ENCODE data around the gene ZNF195. TPM values are rescaled to one million over a fixed set of nuclear protein-coding genes. Genes with fewer than 3 reads are reported as not detected.

Gene ZNF195
- total and polyA plus RNA-seq, 12 donors, result 6.4 to 14.2 (median 11.1) TPM

DNA sequence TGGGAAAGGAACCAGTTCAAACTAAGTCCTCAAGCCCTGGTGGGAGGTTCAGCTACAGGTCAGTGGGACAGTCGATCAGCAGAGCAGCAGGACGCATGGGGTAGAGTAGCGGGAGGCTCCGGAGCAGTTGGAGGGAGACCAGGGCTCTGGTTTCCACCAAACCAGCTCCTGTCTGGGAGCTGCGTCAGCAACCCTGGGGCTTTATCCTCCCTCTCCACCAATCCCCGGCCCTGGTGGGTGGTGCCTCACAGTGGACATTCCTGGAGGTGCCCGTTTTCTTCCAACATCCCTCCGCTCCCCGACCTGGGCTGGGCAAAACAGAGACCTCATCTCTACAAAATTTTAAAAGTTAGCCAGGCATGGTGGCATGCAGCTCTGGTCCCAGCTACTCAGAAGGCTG, 32.4 kb downstream of the ZNF195 start:
- ATAC-seq (no peak), DNase-seq (no peak)
- no peaks in the 10 kb centered on the region for H3K4me1 ChIP-seq
- H3K36me3 ChIP-seq, result no peaks in the 10 kb centered on the region
- H3K27me3 ChIP-seq, result peaks cover 0 to 21% (median 7%) of the 10 kb centered on the region in 7 donors
- no peak overlapping the region for H3K27ac ChIP-seq
- intact Hi-C loops (cut with DNase I), result loop anchor here in 5 of 10 donors (5.0 to 10.0 kb wide), 2 partner anchors 58 to 61 kb away; no protein-coding TSS in a partner anchor
- 89 to 93% methylated on average over 9 of the region's 9 CpGs for WGBS, 2 donors
- peaks cover 0 to 33% (median 7%) of the 10 kb centered on the region in 11 donors for H3K9me3 ChIP-seq
- TF ChIP-seq, protein P1, sequence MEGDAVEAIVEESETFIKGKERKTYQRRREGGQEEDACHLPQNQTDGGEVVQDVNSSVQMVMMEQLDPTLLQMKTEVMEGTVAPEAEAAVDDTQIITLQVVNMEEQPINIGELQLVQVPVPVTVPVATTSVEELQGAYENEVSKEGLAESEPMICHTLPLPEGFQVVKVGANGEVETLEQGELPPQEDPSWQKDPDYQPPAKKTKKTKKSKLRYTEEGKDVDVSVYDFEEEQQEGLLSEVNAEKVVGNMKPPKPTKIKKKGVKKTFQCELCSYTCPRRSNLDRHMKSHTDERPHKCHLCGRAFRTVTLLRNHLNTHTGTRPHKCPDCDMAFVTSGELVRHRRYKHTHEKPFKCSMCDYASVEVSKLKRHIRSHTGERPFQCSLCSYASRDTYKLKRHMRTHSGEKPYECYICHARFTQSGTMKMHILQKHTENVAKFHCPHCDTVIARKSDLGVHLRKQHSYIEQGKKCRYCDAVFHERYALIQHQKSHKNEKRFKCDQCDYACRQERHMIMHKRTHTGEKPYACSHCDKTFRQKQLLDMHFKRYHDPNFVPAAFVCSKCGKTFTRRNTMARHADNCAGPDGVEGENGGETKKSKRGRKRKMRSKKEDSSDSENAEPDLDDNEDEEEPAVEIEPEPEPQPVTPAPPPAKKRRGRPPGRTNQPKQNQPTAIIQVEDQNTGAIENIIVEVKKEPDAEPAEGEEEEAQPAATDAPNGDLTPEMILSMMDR (IDR thresholded peaks at IDR 0.05), result no peak
- H3K4me3 ChIP-seq, result no peak overlapping the region

DNA sequence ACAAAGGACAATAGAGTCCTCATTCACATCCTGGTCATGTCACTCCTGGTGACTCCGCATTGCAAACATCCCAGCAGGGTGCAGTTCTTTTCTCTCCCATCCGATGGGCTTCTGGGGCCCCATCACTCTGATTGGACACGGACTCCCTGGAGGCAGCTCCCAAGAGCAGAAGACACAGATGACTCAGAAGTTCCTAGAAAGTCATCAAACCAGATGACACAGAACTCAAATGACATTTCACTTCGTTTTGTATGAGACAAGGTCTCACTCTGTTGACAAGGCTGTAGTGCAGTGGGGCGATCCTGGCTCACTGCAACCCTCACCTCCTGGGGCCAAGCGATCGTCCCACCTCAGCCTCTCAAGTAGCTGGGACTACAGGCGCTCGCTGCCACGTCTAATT, 33.2 kb downstream of the ZNF195 start:
- H3K36me3 ChIP-seq, result no peaks in the 10 kb centered on the region
- H3K27me3 ChIP-seq, result peaks cover 0 to 29% (median 11%) of the 10 kb centered on the region in 7 donors
- whole genome bisulfite sequencing, 2 donors, result 82 to 83% methylated on average over 10 of the region's 10 CpGs
- H3K9me3 ChIP-seq, result peaks cover 0 to 33% (median 7%) of the 10 kb centered on the region in 11 donors
- H3K4me1 ChIP-seq, result no peaks in the 10 kb centered on the region
- intact Hi-C loops (cut with DNase I), result loop anchor here in 5 of 10 donors (5.0 to 10.0 kb wide), 2 partner anchors 59 to 62 kb away; no protein-coding TSS in a partner anchor
- no peak overlapping the region for H3K27ac ChIP-seq
- TF ChIP-seq, protein P1 (IDR thresholded peaks at IDR 0.05), result no peak
- no peak overlapping the region for H3K4me3 ChIP-seq
- ATAC-seq (no peak), DNase-seq (no peak)

DNA sequence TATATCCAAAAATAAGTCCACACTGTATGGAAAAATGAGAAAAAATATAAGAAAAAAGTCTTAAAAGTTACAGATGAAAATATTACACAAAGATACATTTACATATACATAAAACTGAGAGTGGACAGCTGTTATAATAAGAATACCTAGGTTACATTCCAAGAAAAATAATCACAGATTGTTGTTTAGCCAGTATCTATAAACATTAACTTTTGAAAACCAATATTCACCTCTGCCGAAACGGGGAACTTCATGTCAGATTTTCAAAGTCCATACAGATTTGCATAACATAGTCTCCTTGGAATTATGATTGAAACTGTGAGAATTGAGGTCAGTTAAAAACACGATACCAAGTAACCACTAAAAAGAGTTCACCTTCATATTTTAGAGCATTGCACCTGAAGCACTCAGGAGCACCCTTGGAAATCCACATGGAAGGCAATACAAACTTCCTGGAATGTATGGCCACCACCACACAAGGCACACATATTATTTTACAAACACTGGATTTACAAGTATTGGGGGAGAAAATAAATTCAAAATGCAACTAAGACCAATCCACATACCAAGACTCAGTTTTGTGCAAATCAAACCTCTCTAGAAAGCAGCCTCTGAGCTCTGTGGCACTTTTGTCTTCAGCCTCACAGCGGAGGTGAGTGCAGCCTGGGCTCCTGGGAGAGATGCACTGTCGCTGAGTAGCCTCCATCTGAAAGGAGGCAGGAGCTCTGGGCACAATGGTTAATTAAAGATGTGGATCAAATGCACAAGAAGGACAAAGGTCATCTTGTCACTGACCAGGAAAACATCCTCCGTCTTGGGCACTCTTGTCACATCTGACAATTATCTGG, 34.4 kb downstream of the ZNF195 start:
- H3K27me3 ChIP-seq, result peaks cover 0 to 38% (median 12%) of the 10 kb centered on the region in 7 donors
- H3K27ac ChIP-seq, result no peak overlapping the region
- peaks cover 0 to 31% (median 7%) of the 10 kb centered on the region in 11 donors for H3K9me3 ChIP-seq
- TF ChIP-seq, protein P1 (IDR thresholded peaks at IDR 0.05), result no peak
- WGBS, 2 donors, result 74 to 80% methylated on average over 6 of the region's 6 CpGs
- no peaks in the 10 kb centered on the region for H3K36me3 ChIP-seq
- intact Hi-C loops (cut with DNase I), result loop anchor here in 5 of 10 donors (5.0 to 10.0 kb wide), 2 partner anchors 60 to 63 kb away; no protein-coding TSS in a partner anchor
- H3K4me1 ChIP-seq, result no peaks in the 10 kb centered on the region
- no peak for ATAC-seq
- H3K4me3 ChIP-seq, result no peak overlapping the region
- DNase-seq, result no peak

DNA sequence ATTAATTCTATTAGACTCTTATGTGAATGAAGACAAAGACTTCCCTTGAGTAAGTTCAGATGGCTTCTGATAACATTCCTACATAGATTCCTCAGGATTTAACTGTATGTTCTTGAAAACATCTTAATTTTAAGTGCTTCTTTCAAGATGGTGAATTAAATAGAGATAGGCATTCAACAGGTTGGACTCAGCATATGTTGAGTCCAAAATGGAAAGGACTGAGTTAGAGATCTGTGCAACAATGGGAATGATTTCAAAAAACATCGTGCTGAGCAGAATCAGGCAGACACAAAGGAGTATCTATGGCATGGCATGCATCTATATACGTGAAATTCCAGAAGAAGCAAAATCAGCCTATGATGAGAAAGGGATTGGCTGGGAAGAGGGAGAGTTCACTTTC, 36.2 kb downstream of the ZNF195 start:
- intact Hi-C loops (cut with DNase I), result loop anchor here in 4 of 10 donors (10.0 kb wide), 1 partner anchor 62 kb away; no protein-coding TSS in a partner anchor
- ATAC-seq, result no peak
- Histone ChIP-seq H3K4me1 (no peaks in the 10 kb centered on the region), H3K36me3 (no peaks in the 10 kb centered on the region), H3K9me3 (peaks cover 0 to 15% (median 7%) of the 10 kb centered on the region in 11 donors), H3K27me3 (peaks cover 0 to 49% (median 19%) of the 10 kb centered on the region in 7 donors), H3K4me3 (no peak overlapping the region), H3K27ac (no peak overlapping the region)
- TF ChIP-seq, protein P1 (IDR thresholded peaks at IDR 0.05), result no peak
- DNase-seq, result no peak
- whole genome bisulfite sequencing, 2 donors, result 53 to 64% methylated on average over 2 of the region's 2 CpGs
